Amygdala (tissue), 56 donors: ENCODE measurements around the gene OR10G2.
"Not testable (repeated sequence)": the region's sequence is repeated elsewhere in the genome, so short reads cannot be mapped to it uniquely, and the experiment has no call there.

ENCODE experiments used
- DNase-seq, 56 donors: peaks; one replicate each; lab custom pipeline; 2025; lab: John Stamatoyannopoulos, UW

Gene OR10G2

GRCh38 chr14:21602181-21602580, 32.6 kb downstream of the OR10G2 start:
- DNase-seq, result not testable (repeated sequence)

GRCh38 chr14:21589317-21589716, 45.4 kb downstream of the OR10G2 start:
- DNase-seq, result no peak
